Caco-2 (cell line): ENCODE data around the gene BACH2. TPM values are rescaled to one million over a fixed set of nuclear protein-coding genes. Genes with fewer than 3 reads are reported as not detected.

ENCODE experiments used
- BruUV-seq: library from RNA; stranded (reverse); fragments of 400-500 nt; replicated peaks from 2 replicates; lab custom pipeline; 2021; lab: Mats Ljungman, UMichigan
- CTCF ChIA-PET: fragments of 300-600 bp; sonication (Branson Sonifier 250); formaldehyde crosslinking; loops from one replicate; lab custom pipeline; 2022; ENCODE audit warnings: antibody characterized with exemption; lab: Charles Lee
- POLR2A ChIA-PET: fragments of 300-600 bp; sonication (Branson Sonifier 250); formaldehyde crosslinking; loops from one replicate; lab custom pipeline; 2022; ENCODE audit warnings: antibody characterized with exemption; lab: Charles Lee
- DNase-seq, 2 experiments: peaks; one replicate each; pipeline versions ENCODE4 v3.0.0 to v3.0.0-alpha.2; 2020 to 2022
- H3K27me3 ChIP-seq: replicated peaks from 2 replicates; pipeline ENCODE4 v1.6.0; 2011; ENCODE audit warnings: low read length; ENCODE audit not compliant: control insufficient read depth, insufficient read depth
- H3K36me3 ChIP-seq: 2 replicates; pipeline ENCODE4 v1.5.1; 2011; ENCODE audit warnings: low read length; ENCODE audit not compliant: control insufficient read depth, insufficient read depth
- H3K4me1 ChIP-seq: fragments of 250-450 bp; sonication (Bioruptor Pico); 2 replicates; pipeline ENCODE4 v1.5.1; 2020; ENCODE audit warnings: mild to moderate bottlenecking
- H3K4me3 ChIP-seq: 2 replicates; pipeline ENCODE4 v1.5.1; 2011; ENCODE audit warnings: low read depth, mild to moderate bottlenecking, control low read depth, low read length
- H3K9me3 ChIP-seq: fragments of 250-450 bp; sonication (Bioruptor Pico); 2 replicates; pipeline ENCODE4 v1.5.1; 2020; ENCODE audit warnings: mild to moderate bottlenecking, moderate library complexity
- H3K27ac Mint-ChIP-seq: one replicate; pipeline ENCODE4 v1.8.0; 2022; ENCODE audit warnings: mixed read lengths; ENCODE audit not compliant: unreplicated experiment
- H3K27me3 Mint-ChIP-seq: one replicate; pipeline ENCODE4 v1.8.0; 2022; ENCODE audit warnings: mixed read lengths; ENCODE audit not compliant: insufficient read depth, unreplicated experiment
- H3K36me3 Mint-ChIP-seq: one replicate; pipeline ENCODE4 v1.8.0; 2022; ENCODE audit warnings: mild to moderate bottlenecking, mixed read lengths; ENCODE audit not compliant: insufficient read depth, unreplicated experiment
- H3K4me1 Mint-ChIP-seq: one replicate; pipeline ENCODE4 v1.8.0; 2022; ENCODE audit warnings: low read depth, mixed read lengths; ENCODE audit not compliant: unreplicated experiment
- H3K4me3 Mint-ChIP-seq: one replicate; pipeline ENCODE4 v1.8.0; 2022; ENCODE audit warnings: mild to moderate bottlenecking, moderate library complexity, mixed read lengths; ENCODE audit not compliant: unreplicated experiment
- H3K9me3 Mint-ChIP-seq: one replicate; pipeline ENCODE4 v1.8.0; 2022; ENCODE audit warnings: mixed read lengths; ENCODE audit not compliant: unreplicated experiment
- intact Hi-C: fragments of 100-400 bp; cut with micrococcal nuclease; formaldehyde crosslinking; loops from one replicate; pipeline ENCODE4 v1.10.0; 2022; ENCODE audit not compliant: unreplicated experiment
- total RNA-seq: library from RNA; stranded (reverse); gene quantifications from 2 replicates; pipeline ENCODE4 v1.2.3, GENCODE V29; 2022
- TF ChIP-seq, protein P1 (sequence below), 2 experiments: fragments of 200-600 bp in 1 of 2; IDR thresholded peaks; 1 replicate in 1 of 2; 2 replicates in 1 of 2; pipeline versions ENCODE4 v1.5.1 to v1.8.0; 2011 to 2022; ENCODE audit warnings: antibody characterized with exemption in 1 of 2, control low read depth in 1 of 2, inconsistent platforms in 1 of 2, low read depth in 1 of 2, low read length in 1 of 2, mild to moderate bottlenecking in 1 of 2, moderate library complexity in 1 of 2; ENCODE audit not compliant: insufficient read depth in 1 of 2, severe bottlenecking in 1 of 2, unreplicated experiment in 1 of 2

BACH2 gene
- total RNA-seq, 1 experiment from 2014 or later = 0.43 TPM

GRCh38 chr6:90008908-90009501 is 287.6 kb downstream of the BACH2 start:
- BruUV-seq = no TSS peak
- Histone ChIP-seq H3K36me3 (no peaks in the 10 kb centered on the region), H3K4me1 (no peaks in the 10 kb centered on the region), H3K27me3 (no peaks in the 10 kb centered on the region), H3K4me3 (no peak overlapping the region), H3K9me3 (no peaks in the 10 kb centered on the region)
- DNase-seq = no peak
- no peak overlapping the region for H3K27ac Mint-ChIP-seq
- CTCF ChIA-PET = no interaction called here
- TF ChIP-seq, protein P1, sequence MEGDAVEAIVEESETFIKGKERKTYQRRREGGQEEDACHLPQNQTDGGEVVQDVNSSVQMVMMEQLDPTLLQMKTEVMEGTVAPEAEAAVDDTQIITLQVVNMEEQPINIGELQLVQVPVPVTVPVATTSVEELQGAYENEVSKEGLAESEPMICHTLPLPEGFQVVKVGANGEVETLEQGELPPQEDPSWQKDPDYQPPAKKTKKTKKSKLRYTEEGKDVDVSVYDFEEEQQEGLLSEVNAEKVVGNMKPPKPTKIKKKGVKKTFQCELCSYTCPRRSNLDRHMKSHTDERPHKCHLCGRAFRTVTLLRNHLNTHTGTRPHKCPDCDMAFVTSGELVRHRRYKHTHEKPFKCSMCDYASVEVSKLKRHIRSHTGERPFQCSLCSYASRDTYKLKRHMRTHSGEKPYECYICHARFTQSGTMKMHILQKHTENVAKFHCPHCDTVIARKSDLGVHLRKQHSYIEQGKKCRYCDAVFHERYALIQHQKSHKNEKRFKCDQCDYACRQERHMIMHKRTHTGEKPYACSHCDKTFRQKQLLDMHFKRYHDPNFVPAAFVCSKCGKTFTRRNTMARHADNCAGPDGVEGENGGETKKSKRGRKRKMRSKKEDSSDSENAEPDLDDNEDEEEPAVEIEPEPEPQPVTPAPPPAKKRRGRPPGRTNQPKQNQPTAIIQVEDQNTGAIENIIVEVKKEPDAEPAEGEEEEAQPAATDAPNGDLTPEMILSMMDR (IDR thresholded peaks at IDR 0.05; ENCODE audit: insufficient read depth in 1 of 2, low read depth in 1 of 2, low read length in 1 of 2, severe bottlenecking in 1 of 2, unreplicated experiment in 1 of 2) = no peak
- H3K4me1 Mint-ChIP-seq = no peaks in the 10 kb centered on the region
- no peak overlapping the region for H3K4me3 Mint-ChIP-seq
- intact Hi-C loops = no loop called here
- H3K36me3 Mint-ChIP-seq = no peaks in the 10 kb centered on the region
- H3K9me3 Mint-ChIP-seq = no peaks in the 10 kb centered on the region
- no peaks in the 10 kb centered on the region for H3K27me3 Mint-ChIP-seq
- POLR2A ChIA-PET = no interaction called here

- H3K27ac Mint-ChIP-seq = no peak overlapping the region
- ChIA-PET CTCF (no interaction called here), POLR2A (no interaction called here)
- no peak overlapping the region for H3K4me3 Mint-ChIP-seq
- no peaks in the 10 kb centered on the region for H3K9me3 Mint-ChIP-seq
- H3K27me3 Mint-ChIP-seq = no peaks in the 10 kb centered on the region
- no peak for DNase-seq
- Histone ChIP-seq H3K36me3 (no peaks in the 10 kb centered on the region), H3K9me3 (no peaks in the 10 kb centered on the region), H3K4me1 (no peaks in the 10 kb centered on the region), H3K27me3 (no peaks in the 10 kb centered on the region), H3K4me3 (no peak overlapping the region)
- TF ChIP-seq, protein P1 (IDR thresholded peaks at IDR 0.05; ENCODE audit: insufficient read depth in 1 of 2, low read depth in 1 of 2, low read length in 1 of 2, severe bottlenecking in 1 of 2, unreplicated experiment in 1 of 2) = no peak
- no peaks in the 10 kb centered on the region for H3K4me1 Mint-ChIP-seq
- BruUV-seq = no TSS peak
- intact Hi-C loops = no loop called here
- H3K36me3 Mint-ChIP-seq = no peaks in the 10 kb centered on the region
Observed at GRCh38 chr6:90008189-90008907, 288.3 kb downstream of the BACH2 start.

- Histone ChIP-seq H3K4me1 (no peaks in the 10 kb centered on the region), H3K27me3 (no peaks in the 10 kb centered on the region), H3K9me3 (no peaks in the 10 kb centered on the region), H3K4me3 (no peak overlapping the region), H3K36me3 (no peaks in the 10 kb centered on the region)
- Mint-ChIP-seq H3K27me3 (no peaks in the 10 kb centered on the region), H3K27ac (no peak overlapping the region), H3K4me1 (no peaks in the 10 kb centered on the region), H3K36me3 (no peaks in the 10 kb centered on the region), H3K9me3 (no peaks in the 10 kb centered on the region), H3K4me3 (no peak overlapping the region)
- POLR2A ChIA-PET = no interaction called here
- no TSS peak for BruUV-seq
- CTCF ChIA-PET = interaction anchor here (0.7 kb wide), 1 partner anchor 144 kb away, joined by 4 read pairs; no protein-coding TSS in a partner anchor
- no peak for DNase-seq
- intact Hi-C loops = no loop called here
- TF ChIP-seq, protein P1 (IDR thresholded peaks at IDR 0.05; ENCODE audit: insufficient read depth in 1 of 2, low read depth in 1 of 2, low read length in 1 of 2, severe bottlenecking in 1 of 2, unreplicated experiment in 1 of 2) = no peak
Observed at GRCh38 chr6:90005048-90005827, 291.4 kb downstream of the BACH2 start.
